Iris pigment epithelial cell (primary cell): ENCODE measurements around the gene EHBP1L1.

Experiments used
- DNase-seq: peaks from one replicate; pipeline ENCODE4 v3.0.0-alpha.2; 2011; ENCODE audit warnings: low read depth

The EHBP1L1 gene

GRCh38 chr11:65616575-65617001 lies 40.7 kb downstream of the EHBP1L1 start:
- no peak for DNase-seq

- no peak for DNase-seq
Observed at GRCh38 chr11:65617136-65617850, 41.4 kb downstream of the EHBP1L1 start.

GRCh38 chr11:65617990-65618751 lies 42.3 kb downstream of the EHBP1L1 start:
- no peak for DNase-seq

- no peak for DNase-seq
Observed at GRCh38 chr11:65618763-65619162, 42.9 kb downstream of the EHBP1L1 start.

GRCh38 chr11:65619281-65619928 lies 43.6 kb downstream of the EHBP1L1 start:
- no peak for DNase-seq

- no peak for DNase-seq
Observed at GRCh38 chr11:65620666-65621065, 44.8 kb downstream of the EHBP1L1 start.

- no peak for DNase-seq
Observed at GRCh38 chr11:65621460-65621859, 45.6 kb downstream of the EHBP1L1 start.

- no peak for DNase-seq
Observed at GRCh38 chr11:65622011-65622410, 46.2 kb downstream of the EHBP1L1 start.

GRCh38 chr11:65623177-65623576 lies 47.3 kb downstream of the EHBP1L1 start:
- DNase-seq = no peak

- DNase-seq = no peak
Observed at GRCh38 chr11:65623852-65624616, 48.2 kb downstream of the EHBP1L1 start.

GRCh38 chr11:65624931-65625627 lies 49.2 kb downstream of the EHBP1L1 start:
- no peak for DNase-seq

- no peak for DNase-seq
Observed at GRCh38 chr11:65625628-65626342, 49.9 kb downstream of the EHBP1L1 start.

- DNase-seq = no peak
Observed at GRCh38 chr11:65627202-65627601, 51.3 kb downstream of the EHBP1L1 start.

- no peak for DNase-seq
Observed at GRCh38 chr11:65629579-65629978, 53.7 kb downstream of the EHBP1L1 start.

- no peak for DNase-seq
Observed at GRCh38 chr11:65630215-65630614, 54.4 kb downstream of the EHBP1L1 start.

GRCh38 chr11:65633390-65634108 lies 57.7 kb downstream of the EHBP1L1 start:
- no peak for DNase-seq

GRCh38 chr11:65634109-65634436 lies 58.2 kb downstream of the EHBP1L1 start:
- DNase-seq = no peak

GRCh38 chr11:65634440-65634839 lies 58.6 kb downstream of the EHBP1L1 start:
- no peak for DNase-seq

- DNase-seq = no peak
Observed at GRCh38 chr11:65634905-65635731, 59.3 kb downstream of the EHBP1L1 start.
